Urothelium cell line (cell line): Measurements from ENCODE around the gene BLCAP.

Experiments
- DNase-seq: peaks from one replicate; pipeline ENCODE4 v3.0.0; 2011; ENCODE audit warnings: low spot score, mixed read lengths
- FAIRE-seq: peaks from 2 replicates; lab custom pipeline; 2011; peaks lifted over from hg19 to GRCh38; lab: Jason Lieb, UNC

Gene BLCAP

DNA sequence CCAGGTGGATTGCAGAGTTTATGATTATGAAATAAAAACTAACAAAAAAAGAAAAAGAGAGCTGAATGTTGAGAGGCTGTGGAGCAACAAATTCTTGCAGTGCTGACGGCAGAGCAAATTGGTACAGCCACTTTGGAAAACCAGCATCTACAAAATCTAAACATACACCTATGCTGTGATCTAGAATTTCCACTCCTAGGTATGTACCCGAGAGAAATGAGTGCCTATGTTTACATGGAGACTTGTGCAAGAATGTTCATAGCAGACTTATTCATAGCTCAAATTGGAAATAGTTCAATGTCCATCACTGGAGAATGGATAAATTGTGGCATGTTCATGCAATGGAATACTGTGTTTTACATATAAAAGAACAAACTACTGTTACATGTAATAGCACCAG is 3.0 kb upstream of the BLCAP start:
- DNase-seq = no peak
- no peak for FAIRE-seq

DNA sequence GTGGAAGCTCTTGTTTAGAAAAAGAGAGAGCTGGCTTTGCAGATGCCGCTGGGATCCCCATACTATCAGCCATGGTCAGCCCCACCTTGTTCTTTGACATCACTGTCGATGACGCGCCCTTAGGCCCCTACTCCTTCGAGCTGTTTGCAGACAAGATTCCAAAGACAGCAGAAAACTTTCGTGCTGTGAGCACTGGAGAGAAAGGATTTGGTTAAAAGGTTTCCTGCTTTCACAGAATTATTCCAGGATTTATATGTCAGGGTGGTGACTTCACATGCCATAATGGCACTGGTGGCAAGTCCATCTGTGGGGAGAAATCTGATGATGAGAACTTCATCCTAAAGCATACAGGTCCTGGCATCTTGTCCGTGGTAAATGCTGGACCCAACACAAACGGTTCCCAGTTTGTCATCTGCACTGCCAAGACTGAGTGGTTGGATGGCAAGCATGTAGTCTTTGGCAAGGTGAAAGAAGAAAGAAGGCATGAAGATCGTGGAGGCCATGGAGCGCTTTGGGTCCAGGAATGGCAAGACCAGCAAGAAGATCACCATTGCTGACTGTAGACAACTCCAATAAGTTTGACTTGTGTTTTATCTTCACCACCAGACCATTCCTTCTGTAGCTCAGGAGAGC is 2.4 kb upstream of the BLCAP start:
- DNase-seq = no peak
- no peak for FAIRE-seq

DNA sequence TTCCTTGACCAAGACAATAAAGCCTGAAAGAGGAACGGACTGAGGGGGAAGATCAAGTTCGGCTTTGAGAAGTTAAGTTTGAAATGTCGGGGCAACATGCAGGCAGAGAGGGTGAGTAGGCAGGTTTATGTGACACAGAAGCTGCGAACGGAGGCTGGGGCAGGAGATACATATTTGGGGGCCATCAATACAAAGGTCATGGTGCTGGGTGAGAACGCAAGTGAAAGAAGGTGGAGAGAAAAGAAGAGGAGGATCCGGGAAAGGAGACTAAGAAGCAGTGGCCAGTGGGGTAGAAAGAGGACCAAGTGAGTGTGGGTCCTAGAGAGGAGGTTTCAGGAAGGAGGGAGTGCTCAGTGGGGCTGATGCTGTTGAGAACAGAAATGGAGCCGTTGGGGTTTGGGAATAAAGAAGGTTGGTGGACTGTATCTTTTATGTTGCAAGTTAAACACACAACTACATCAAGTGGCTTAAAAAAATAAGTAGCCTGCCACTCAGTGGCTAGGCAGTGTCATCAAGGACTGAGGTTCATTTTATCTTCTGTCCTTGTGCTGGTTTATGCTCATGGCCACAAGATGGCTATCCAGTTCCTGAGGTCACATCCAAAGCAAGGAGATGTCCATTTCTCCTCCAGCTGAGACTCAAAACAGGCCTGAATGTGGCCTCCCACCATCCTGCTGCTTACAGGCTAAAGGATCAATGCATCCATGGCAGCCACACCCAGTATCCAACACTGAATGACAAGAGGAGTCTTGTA is 1.7 kb upstream of the BLCAP start:
- no peak for DNase-seq

DNA sequence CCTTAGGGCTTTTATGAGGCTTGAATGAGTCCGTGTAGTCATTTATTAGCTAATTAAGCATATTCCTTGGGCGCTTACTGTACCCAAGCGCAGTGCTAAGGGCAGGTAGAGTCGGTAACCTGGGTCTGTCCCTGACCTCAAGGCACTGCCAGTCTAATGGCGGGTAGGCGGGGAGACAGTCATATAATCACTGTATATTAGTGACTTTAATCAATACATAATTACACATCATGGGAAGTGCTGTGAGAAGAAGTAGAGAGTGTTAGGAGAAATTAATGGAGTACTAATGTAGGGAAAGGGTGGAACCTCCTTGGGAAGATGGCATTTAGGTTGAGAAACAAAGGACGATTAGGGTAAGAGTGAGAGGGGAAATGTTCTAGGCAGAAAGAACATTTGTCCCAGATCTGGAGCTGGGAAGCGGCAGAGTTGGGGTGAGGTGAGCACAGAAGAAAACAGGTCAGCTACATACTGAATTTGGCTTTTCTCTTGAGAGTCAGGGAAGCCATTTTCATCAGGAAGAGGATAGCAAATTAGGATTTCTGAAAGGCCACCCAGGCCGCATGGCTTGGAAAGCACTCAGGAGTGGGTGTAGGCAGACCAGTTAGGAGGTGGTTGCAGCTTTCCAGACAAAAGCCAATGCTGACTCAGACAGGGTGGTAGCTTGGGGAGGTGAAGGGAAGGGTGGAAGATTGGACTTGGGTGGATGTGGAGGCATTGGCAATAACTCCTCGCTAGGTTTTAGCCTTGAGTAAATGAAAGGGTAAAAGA is 954 bp upstream of the BLCAP start:
- no peak for FAIRE-seq

More for the DNA sequence above, 1.7 kb upstream of the BLCAP start:
- FAIRE-seq = no peak

DNA sequence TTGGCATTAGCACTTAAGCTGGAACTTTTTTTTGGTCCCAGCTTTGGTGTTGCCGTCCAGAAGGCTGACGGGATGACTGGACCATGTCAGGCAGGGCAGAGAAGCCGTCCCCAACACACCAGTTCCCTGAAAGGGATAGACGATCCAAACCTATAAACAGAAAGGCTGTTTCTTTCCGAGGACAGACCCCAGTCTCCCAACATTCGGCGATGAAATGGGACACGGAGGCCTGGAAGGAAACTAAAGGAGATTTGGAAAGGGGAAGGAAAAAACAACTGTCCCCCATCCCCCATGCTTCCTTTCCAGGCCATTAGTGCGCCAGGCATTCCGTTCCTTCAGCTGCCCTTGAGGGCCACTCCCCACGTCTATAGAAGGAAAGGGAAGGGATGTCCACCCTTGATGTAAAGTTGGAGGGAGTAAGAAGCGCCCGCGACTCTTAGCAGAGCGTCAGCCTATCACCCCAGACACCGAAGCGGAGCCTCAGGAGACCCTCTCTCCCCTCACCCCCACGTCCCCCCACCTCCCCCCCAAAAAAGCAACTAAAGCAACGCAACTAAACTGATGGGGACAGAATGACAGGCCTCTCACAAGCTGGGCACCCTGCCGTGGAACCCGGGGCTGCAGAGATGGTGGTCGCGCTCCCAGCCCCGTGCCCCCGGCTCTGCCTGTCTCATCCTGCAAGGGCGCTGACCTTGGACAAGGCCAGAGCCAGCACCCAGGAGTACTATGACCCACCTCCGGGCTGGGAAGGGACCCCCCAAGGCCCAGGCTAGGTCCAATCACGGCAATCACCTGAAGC is 638 bp downstream of the BLCAP start:
- no peak for FAIRE-seq

More for the DNA sequence above, 954 bp upstream of the BLCAP start:
- no peak for DNase-seq

DNA sequence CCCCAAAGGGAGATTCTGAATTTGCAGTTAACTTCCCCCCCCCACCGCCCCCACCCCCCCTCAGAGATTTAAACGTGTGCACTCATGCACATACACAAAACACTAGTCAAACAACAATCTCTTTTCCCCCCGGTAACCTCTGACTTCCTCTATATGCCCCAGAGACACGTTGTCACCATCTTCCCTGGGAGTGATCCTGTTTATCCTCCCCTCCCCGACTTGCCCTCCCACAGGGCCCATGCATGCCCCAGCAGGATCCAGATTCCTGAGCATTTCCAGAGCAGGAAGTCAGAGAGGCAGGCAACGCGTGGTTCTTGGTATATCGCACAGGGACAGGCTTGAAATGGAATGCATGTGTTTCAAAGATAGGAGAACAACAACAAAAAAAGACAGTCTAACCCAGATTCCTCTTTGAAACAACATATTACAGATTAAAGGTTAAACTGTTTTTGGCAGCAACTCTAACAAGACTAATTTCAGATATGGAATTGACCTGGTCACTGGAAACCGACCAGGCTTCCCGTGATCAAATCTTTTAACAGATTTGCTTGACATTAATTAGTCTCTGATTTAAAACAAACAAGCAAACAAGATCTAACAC is 1.3 kb downstream of the BLCAP start:
- DNase-seq = peak; percentile 51
- FAIRE-seq = no peak

More for the DNA sequence above, 638 bp downstream of the BLCAP start:
- DNase-seq = peak; percentile 54

DNA sequence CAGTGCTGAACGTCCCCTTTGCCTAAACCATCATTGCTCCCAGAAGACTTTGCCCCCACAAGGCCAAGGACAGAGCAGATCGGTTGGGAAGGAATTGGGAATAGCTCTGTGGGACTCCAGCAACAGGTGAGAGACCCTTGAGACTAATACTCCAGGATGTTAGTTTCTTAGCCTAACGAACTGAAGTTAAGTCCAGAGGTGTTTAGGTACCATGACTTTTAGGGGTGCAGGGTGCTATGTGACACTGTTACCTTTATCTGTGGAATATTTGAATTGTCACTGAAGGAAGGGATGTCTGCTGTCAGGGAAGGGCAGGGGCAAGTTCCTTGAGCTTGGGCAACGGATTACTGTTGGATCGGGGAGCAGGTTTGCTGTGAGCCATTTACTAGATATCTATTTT is 1.9 kb downstream of the BLCAP start:
- no peak for FAIRE-seq

DNA sequence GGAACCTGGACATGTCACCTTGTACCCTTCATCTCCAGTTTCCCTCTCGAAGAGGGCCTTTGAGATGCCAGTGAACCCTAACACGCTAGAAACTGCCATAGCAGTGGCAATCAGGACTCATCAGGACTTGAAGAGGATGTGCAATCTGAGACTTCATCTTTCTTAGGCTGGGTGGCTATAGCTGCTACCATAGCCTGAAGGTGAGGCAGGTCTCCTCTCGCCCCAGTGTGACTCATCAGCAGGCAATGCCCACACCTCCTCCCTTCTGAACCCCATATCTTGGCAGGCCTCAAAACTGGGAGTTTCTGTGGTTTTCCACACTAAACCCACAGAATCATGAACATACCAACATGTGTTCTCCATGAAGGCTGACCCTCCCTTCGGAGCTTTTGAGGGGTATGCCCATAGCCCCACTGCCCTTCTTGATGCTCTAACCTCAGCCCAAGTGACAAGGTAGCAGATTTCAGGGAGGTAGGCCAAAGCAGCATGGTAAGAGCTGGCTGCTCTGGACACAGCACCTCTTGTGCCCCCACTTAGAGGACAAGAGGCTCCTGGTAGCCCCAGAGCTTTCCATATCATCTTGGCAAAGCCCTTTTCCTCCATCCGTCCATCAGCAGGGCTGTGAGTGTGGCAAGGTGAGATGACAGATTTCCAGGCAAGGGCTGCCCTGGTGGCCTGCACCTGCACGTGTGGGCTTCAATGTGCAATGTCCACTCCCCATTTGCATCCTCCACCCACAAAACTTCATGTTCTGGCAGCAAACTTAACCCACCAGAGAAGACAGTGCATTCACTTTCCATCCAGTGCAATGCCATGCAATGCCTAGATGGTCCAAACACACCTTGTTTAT is 2.6 kb downstream of the BLCAP start:
- DNase-seq (peak; percentile 43), FAIRE-seq (no peak)

More for the DNA sequence above, 1.9 kb downstream of the BLCAP start:
- DNase-seq = no peak

DNA sequence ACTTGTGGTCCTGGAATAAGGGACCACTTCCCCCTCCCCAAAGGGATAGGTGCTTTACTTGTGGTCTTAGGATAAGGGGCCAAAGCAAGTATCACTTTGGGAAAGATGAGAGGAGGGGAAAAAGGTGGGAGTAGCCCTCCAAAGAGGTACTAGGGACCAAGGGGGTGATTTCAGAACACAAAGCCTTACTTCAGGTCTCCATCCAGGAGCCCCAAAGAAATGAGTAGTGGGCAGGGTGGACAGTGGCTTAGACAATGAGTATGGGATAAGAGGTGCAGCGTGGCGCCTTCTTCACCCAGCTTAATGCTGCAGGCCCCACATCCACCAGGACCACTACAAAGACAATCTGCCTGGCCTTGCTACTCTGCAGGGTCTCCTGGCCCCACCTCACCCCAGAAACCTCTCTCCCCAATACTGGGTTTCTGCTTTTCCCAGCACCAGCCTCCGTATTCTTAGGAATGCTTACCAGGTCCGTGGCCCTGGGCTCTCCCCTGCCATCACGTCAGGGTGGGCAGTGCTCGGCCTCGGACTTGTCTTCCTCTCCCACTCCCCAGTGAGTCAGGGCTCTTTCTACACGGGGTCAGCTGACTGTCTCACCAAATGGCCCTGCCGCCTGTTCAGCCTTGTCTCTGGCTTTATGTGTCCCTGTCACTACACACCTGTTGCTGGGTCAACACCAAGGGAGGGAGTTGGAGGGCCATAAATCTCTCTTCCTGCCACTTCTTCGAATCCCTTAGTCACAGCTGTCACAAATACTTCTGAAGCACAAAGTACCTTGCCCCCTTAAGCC is 3.6 kb downstream of the BLCAP start:
- DNase-seq (no peak), FAIRE-seq (no peak)

DNA sequence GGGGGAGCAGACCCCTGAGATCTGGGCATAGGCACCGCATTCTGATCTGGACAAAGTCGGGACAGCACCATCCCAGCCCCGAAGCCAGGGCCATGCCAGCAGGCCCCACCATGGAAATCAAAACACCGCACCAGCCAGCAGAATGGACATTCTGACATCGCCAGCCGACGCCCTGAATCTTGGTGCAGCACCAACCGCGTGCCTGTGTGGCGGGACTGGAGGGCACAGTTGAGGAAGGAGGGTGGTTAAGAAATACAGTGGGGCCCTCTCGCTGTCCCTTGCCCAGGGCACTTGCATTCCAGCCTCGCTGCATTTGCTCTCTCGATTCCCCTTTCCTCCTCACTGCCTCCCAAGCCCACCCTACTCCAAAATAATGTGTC is 4.7 kb downstream of the BLCAP start:
- FAIRE-seq = no peak
- no peak for DNase-seq

DNA sequence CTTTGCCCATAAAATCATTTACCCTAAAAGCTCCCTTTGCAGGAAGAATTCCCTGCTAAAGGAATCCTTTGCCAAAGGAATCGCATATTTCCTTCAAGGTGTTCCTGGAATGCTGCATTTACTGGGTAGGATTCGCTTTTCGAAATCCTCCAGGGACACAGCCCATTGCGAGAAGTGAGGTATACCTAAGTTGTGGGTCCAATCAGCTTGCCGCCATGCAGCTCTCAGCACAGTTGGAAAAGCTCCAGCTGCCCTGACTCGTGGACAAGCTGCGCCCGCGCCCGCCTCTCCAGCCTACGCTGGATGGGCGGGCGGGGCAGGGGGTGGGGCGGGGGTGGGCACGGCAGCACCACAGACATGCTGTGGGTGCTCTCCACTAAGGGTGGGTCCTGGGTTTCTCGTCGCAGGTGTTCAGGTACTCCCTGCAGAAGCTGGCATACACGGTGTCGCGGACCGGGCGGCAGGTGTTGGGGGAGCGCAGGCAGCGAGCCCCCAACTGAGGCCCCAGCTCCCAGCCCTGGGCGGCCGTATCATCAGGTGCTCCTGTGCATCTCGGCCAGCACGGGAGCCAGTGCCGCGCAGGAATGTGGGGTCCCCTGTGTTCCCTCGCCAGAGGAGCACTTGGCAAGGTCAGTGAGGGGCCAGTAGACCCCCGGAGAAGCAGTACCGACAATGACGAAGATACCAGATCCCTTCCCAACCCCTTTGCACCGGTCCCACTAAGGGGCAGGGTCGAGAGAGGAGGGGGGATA is 5.2 kb downstream of the BLCAP start:
- FAIRE-seq = no peak
- DNase-seq = no peak

DNA sequence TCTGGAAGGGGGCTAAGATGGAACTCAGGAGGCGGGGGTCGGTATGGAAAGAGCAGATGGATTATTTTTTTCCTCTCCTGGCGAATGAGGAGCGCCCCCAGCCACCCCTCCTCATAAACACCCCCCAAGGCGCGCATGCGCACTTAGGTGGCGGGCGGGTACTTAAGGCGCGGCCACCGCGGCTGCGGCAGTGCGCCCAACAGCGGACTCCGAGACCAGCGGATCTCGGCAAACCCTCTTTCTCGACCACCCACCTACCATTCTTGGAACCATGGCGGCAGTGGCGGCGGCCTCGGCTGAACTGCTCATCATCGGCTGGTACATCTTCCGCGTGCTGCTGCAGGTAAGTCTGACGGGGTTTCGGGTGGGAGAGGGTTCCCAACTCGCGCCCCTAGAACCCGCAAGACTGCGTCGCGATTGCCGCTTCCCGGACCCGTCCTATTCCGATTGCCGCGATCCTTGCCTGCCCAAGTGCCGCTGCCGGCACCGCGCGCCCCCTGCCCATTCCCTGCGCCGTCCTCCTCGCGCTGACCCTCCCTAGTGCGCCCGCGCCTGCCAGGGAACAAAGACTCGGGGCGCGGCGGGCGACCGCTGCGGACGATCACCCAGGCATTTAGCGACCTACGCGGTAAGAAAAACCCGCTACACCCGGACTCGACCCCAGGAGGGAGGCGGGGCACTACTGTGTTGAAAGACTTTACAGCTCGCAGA is 6.5 kb downstream of the BLCAP start, which contains the start of gene NNAT:
Gene NNAT, plus strand, starts transcription at position 190 of the 711 bp plus-strand sequence. Its CDS starts 82 bp downstream, at position 272.
- FAIRE-seq (no peak), DNase-seq (no peak)

DNA sequence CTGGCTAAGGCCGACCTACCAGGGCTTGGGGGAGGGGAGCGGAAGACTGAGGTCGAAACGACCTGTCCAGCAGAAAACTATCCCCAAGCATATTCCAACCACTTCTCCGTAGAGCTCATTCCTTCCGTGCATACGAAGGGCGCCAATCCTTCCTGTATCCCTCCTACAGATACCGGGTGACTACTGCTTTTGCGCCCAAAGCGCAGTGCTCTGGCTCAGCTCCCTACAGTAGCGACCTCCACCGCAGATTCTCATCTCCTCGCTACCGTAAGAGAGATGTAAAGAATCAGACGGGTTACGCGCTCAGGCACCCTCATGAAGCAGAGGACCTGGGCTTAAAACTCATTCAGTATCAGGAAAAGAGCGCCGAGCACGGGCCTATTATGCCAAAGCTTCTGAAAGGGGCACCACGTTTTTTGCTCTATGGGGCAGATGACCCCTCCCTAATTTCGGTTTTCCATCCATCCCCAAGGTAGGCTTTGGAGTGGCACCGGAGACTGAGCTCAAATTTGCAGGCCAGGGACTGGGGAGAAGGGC is 7.2 kb downstream of the BLCAP start:
- no peak for DNase-seq
- no peak for FAIRE-seq

DNA sequence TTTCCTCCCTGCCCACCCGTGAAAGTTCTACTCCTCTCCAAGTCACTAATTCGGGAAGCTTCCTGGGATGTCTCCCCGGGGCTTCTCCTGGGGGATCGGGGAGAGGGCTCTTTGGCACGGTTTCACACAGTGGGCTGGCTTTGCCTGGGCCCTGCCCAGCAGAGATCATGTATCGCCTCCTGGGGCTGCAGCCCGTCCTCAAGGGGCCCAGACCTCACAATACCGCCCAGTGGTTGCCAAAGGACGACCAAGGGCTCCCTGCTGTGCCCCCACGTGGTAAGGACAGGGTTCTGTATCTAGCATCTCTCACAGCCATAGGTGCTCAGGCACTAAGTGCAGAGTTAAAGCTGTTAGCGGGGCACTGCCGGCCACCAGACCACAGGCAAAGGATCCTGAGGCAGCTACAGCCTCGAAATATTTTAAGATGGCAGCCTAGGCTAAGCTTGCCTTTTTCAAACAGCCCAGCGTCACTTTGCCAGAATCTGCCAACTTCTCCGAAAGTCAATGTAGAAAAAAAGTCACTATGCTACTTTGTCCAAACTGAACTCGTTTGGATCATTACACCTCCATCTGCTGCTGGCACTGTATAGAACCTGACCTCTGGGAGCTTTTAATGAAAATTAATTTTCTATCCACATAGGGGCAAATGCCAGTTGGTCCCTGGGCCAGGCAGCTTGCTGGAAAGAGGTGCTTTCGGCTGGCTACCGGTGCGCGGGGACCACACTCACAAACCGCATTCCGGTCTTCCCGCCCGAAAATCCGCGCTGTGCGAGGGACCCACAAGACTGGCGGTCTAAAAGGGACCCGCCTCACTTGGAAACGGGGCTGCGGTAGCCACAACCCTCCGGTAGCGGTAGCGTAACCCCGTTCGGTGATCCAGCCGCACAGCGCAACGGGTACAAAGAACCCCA is 7.9 kb downstream of the BLCAP start:
- no peak for DNase-seq
- FAIRE-seq = no peak

DNA sequence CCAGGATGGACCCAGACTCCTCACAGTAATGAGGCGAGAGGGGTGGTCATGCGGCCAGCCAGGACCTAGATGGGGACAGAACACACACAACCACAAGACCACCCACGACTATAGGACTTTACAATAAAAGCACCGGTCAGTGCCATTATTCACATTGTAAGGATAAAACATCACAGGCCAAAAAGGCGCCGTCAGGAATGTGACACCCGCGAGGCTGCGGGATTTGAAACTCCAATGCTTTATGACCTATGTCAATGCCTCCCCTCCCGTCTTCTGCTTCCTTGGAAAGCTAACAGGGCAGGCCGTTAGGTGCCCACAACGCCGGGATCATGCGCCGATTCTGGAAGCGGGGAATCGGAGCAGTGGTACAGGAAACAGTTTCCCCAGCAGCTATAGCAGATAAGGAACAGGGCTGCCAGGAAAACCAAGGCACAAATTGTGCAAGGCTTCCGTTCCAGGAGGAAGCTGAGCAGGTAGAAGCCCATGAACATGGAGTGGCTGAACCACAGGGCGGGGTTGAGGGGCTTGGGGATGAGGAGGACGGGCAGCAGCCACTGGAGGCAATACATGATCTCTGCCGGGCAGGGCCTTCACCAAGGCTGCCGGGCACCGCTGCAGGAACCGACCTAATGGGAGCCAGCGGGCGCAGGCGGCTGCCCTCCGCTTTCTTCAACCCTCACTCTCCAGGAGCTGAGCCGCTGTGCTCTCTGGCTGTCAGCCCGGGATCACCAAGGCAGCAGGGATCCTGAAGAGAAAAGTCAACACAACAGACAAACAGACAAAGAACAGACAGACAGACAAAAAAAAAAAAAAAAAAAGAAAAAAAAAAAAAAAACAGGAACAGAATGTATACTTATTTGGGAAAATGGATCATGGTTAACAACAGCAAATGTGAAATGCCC is 8.8 kb downstream of the BLCAP start:
- no peak for FAIRE-seq
- no peak for DNase-seq
